Left ventricle myocardium superior (tissue), 1 donor: ENCODE measurements around the gene NDUFA1. TPM values are rescaled to one million over a fixed set of nuclear protein-coding genes. Genes with fewer than 3 reads are reported as not detected.
"Not testable (repeated sequence)": the region's sequence is repeated elsewhere in the genome, so short reads cannot be mapped to it uniquely, and the experiment has no call there.

Experiments
- ATAC-seq: fragments of 200-7000 bp; cut with Tn5 transposase; one replicate; pipeline ENCODE4 v1.9.1; 2020; ENCODE audit warnings: mild to moderate bottlenecking, moderate library complexity
- DNase-seq: peaks from one replicate; pipeline ENCODE4 v3.0.0-alpha.2; 2020
- intact Hi-C: fragments of 100-400 bp; cut with micrococcal nuclease; formaldehyde crosslinking; loops from one replicate; pipeline ENCODE4 v1.11.0; 2022
- long read RNA-seq: library from polyadenylated mRNA; unstranded; transcript quantifications from one replicate; pipeline ENCODE4 v2.0.0, GENCODE V29; 2021
- total RNA-seq: library from RNA; stranded (reverse); fragmentation: NEBNext Ultra II Directional; extraction: Animal tissue kit (Norgen Biotek cat#: 25700); gene quantifications from one replicate; pipeline ENCODE4 v1.2.1, GENCODE V29; 2021
- donor health status: DM: no; HTN: yes; CAD: no; lungs with severe emphysema.

Gene NDUFA1
- total RNA-seq = 631 TPM
- long read RNA-seq, transcript NDUFA1-201 (3 exons, 766 nt) = major isoform, 565 of 1,007 reads
- long read RNA-seq, partial matches to known transcripts = 437 of 1,007 reads
- long read RNA-seq, other reads (novel, unspliced or antisense) = 5 of 1,007 reads

- peak; percentile 91 for DNase-seq
- peak; percentile 99 for ATAC-seq
- intact Hi-C loops = no loop called here
These were observed at the start of gene NDUFA1, which contains the start of gene RNF113A for GRCh38 chrX:119871599-119872395. NDUFA1 (plus strand) TSS chrX:119871832; CDS start chrX:119871912, 80 bp downstream. RNF113A (minus strand) TSS chrX:119871733; CDS start chrX:119871613, 120 bp downstream.

DNA sequence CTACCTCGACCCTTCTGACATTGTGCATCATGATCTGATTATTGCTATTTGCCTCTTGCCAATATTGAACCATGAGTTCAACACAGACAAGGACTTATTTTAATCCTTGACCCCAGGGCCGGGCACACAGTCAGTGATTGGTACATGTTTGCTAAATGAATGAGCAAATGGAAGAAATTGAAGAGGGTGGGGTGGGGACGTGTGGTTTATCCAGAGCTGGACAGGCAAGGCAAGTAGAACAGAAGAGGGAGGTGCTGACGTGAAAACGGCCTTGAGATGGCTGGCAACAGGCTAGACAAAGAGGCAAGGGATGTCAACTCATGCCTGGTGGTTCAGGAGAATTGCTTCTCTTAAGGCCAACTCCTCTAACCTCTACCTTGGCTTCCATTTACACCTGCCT lies 47.4 kb upstream of the NDUFA1 start:
- DNase-seq, ATAC-seq, intact Hi-C loops: not testable (repeated sequence)

GRCh38 chrX:119826399-119826959 lies 45.2 kb upstream of the NDUFA1 start:
- intact Hi-C loops = no loop called here
- DNase-seq (no peak), ATAC-seq (no peak)

DNA sequence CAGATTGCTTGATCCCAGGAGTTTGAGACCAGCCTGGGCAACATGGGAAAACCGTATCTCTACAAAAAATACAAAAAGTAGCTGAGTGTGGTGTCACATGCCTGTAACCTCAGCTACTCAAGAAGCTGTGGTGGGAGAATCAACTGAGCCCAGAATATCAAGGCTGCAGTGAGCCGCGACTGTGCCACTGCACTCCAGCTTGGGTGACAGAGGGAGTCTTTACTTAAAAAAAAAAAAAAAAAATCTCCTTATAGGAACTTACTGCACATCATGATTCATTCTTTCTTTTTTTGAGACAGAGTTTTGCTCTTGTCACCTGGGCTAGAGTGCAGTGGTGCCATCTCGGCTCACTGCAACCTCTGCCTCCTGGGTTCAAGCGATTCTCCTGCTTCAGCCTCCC lies 43.2 kb upstream of the NDUFA1 start:
- ATAC-seq = no peak
- intact Hi-C loops = no loop called here

DNA sequence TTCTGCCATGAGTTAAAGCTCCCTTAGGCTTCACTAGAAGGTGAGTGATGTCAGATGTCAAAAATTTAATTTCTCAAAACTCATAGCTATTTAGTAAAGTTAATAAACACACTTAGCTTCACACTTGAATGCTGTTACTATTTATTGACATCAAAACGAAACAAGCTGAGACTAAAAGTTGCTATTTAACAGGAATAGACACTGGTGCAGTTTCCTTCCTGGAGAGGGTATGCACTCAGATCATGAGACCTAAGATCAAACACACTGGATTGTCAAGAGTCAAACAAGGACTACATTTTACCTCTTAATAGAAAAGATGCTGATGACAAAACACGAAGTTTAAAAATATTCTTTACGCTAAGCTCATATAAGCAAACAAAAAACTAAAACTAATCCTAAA lies 37.7 kb upstream of the NDUFA1 start:
- ATAC-seq (no peak), DNase-seq (no peak)
- intact Hi-C loops = no loop called here

More for the DNA sequence above, 43.2 kb upstream of the NDUFA1 start:
- no peak for DNase-seq

- ATAC-seq (peak; percentile 99), DNase-seq (peak; percentile 95)
- intact Hi-C loops = no loop called here
These were observed 19.0 kb upstream of the NDUFA1 start, which contains the start of gene UPF3B for GRCh38 chrX:119852382-119853353. UPF3B (minus strand) TSS chrX:119852963; CDS start chrX:119852928, 35 bp downstream.

DNA sequence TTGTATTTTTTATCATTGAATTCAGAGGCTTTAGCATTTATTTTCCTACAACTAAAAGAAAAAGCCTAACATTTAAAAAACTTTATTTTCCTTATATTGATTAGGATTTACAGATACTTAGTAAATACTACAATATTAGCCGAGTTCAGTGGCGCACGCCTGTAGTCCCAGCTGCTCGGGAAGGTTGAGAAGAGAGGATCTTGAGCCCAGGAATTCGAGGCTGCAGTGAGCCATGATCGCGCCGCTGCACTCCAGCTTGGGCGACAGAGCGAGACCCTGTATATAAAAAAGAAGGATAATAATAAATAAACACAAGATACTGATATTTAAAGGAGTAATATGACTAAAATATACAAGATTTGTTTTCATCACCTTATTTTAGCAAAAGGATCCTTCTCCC lies 18.2 kb upstream of the NDUFA1 start:
- ATAC-seq (peak; percentile 34), DNase-seq (no peak)
- intact Hi-C loops = no loop called here

GRCh38 chrX:119870626-119871131 lies 953 bp upstream of the NDUFA1 start:
- ATAC-seq (peak; percentile 52), DNase-seq (no peak)
- intact Hi-C loops = no loop called here

- no peak for DNase-seq
- intact Hi-C loops = no loop called here
- ATAC-seq = peak; percentile 52
These were observed 410 bp upstream of the NDUFA1 start for GRCh38 chrX:119871245-119871598.

GRCh38 chrX:119878740-119879139 lies 7.1 kb downstream of the NDUFA1 start:
- intact Hi-C loops = no loop called here
- DNase-seq = no peak
- ATAC-seq = no peak

GRCh38 chrX:119880076-119880475 lies 8.4 kb downstream of the NDUFA1 start:
- no peak for ATAC-seq
- no peak for DNase-seq
- intact Hi-C loops = no loop called here

DNA sequence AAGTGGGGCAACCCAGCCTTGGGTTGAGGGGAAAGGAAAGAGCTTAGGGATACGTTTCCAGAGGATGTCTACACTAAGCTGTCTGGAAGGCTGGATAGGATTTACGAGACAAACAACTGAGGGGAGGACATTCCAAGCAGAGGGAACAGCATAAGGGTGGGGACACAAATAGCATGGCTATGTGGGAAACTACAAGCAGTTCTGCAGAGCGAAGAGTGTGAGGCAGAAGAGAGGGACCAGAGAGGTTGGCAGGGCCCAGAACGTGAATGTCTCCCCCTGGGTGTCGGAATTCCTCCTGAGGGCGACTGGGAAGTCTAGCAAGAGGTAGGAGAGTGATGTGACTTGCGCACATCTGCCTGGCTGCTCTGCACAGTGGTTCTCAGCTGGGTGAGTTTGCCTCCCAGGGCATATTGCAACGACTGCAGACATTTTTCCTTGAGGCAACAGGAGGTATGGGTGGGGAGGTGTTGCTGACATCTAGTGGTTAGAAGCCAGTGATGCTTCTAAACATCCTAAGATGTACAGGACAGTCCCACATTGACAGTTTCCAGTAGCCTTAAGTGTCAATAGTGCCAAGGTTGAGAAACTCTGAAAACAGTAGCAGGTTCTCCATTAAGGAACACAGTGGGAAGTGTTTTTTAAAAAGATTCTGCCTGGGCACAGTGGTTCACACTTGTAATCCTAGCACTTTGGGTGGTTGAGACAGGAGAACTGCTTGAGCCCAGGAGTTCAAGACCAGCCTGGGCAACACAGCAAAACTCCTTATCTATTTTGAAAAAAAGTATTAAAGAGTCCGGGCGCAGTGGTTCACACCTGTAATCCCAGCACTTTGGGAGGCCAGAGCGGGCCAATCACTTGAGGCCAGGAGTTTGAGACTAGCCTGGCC lies 9.2 kb downstream of the NDUFA1 start:
- intact Hi-C loops = no loop called here
- DNase-seq (no peak), ATAC-seq (peak; percentile 78)

DNA sequence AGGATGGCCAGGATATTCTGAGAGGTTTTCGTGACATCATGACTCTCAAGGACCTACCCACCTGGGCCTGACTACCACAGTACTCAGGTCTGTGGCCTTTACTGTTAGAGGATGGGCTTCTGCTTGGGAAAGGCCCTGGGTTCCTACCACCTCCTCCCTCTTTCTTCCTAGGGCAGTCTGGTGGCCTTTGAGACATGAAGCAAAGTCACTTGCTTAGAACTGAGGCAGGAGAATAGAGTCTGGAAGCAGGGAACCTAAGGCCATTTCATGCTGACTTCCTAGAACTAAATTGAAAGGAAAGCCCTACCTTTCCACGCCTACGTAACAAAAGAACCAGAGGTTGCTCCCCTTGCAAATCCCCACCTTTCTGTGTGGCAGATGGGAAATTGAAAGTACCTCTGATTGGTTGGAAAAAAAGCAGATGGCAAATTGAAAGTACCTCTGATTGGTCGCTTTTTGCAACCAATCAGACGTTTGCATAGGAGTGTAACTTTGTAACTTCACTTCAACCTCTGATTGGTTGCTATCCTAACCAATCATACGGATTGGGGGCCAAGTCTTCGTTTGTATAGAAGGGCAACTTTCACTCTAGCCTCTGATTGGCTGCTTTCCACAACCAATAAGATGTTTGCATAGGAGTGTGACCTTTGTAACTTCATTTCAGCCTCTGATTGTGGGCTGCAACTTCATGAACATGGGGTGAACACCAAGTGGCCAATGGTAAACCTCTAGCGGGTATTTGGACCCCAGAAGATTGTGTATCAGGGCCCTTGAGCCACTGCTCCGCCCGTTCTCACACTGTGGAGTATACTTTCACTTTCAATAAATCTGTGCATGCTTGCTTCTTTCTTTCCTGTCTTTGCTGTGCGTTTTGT lies 14.2 kb downstream of the NDUFA1 start:
- intact Hi-C loops = no loop called here
- no peak for DNase-seq
- ATAC-seq = no peak

DNA sequence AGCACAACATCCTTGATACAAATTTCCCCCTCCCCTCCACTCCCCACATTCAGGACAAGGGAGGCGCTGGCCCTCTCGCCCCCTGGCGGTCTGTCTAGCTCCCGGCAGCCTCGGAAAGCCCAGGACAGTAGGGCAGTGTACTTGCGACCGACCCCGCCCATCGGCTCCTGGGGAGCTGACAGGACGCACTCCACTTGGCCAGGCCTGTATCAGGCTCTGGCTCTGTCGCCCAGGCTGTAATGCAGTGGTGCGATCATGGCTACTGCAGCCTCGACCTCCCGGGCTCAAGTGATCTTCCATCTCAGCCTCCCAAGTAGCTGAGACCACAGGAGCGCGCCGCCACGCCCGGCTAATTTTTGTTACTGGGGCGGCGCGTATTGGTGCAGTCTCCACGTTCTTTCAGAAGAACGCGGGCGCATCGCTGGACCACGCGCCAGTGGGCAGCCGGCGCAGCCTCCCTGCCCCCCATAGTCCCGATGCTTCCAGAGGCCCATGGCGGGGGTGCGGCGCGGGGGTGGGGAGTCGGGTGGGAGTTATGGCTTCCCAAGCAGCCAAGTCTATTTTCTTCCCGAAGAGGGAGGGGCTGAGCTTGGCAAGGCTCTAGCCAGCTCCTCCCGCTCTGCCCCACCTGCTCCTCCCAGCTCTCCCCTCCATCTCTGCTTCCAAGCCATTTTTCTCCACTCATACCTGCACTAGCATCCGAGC lies 16.2 kb downstream of the NDUFA1 start:
- ATAC-seq (peak; percentile 84), DNase-seq (peak; percentile 74)
- intact Hi-C loops = no loop called here

DNA sequence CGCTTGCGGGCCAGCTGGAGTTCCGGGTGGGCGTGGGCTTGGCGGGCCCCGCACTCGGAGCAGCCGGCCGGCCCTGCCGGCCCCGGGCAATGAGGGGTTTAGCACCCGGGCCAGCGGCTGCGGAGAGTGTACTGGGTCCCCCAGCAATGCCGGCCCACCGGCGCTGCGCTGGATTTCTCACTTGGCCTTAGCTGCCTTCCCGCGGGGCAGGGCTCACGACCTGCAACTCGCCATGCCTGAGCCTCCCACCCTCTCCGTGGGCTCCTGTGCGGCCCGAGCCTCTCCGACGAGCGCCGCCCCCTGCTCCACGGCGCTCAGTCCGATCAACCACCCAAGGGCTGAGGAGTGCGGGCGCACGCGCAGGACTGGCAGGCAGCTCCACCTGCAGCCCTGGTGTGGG lies 19.0 kb downstream of the NDUFA1 start:
- ATAC-seq, DNase-seq, intact Hi-C loops: not testable (repeated sequence)

GRCh38 chrX:119891961-119892692 lies 20.5 kb downstream of the NDUFA1 start:
- ATAC-seq, DNase-seq, intact Hi-C loops: not testable (repeated sequence)
